Hepatocyte (in vitro differentiated cells): ENCODE data around the gene CTNNA3. TPM values are rescaled to one million over a fixed set of nuclear protein-coding genes. Genes with fewer than 3 reads are reported as not detected.

ENCODE experiments used
- DNase-seq: peaks from one replicate; pipeline ENCODE4 v3.0.0-alpha.2; 2016; ENCODE audit warnings: low spot score
- H2AFZ ChIP-seq: fragments of 200-600 bp; sonication (generic); 2 replicates; pipeline ENCODE4 v1.6.0; 2016; ENCODE audit warnings: antibody characterized with exemption, mild to moderate bottlenecking
- H3K27ac ChIP-seq: fragments of 200-600 bp; sonication (generic); 2 replicates; pipeline ENCODE4 v1.5.1; 2016; ENCODE audit warnings: mild to moderate bottlenecking
- H3K27me3 ChIP-seq: fragments of 200-600 bp; sonication (generic); 2 replicates; pipeline ENCODE4 v1.6.1; 2016
- H3K36me3 ChIP-seq: fragments of 200-600 bp; sonication (generic); replicated peaks from 2 replicates; pipeline ENCODE4 v1.5.1; 2016; ENCODE audit warnings: low read depth; ENCODE audit not compliant: insufficient read depth
- H3K4me1 ChIP-seq: fragments of 200-600 bp; sonication (generic); 2 replicates; pipeline ENCODE4 v1.5.1; 2016; ENCODE audit warnings: mild to moderate bottlenecking, moderate library complexity; ENCODE audit not compliant: insufficient read depth
- H3K4me2 ChIP-seq: fragments of 200-600 bp; sonication (generic); 2 replicates; pipeline ENCODE4 v1.6.0; 2016
- H3K4me3 ChIP-seq: fragments of 200-600 bp; sonication (generic); 2 replicates; pipeline ENCODE4 v1.5.1; 2016; ENCODE audit warnings: mild to moderate bottlenecking
- H3K79me2 ChIP-seq: fragments of 200-600 bp; sonication (generic); 2 replicates; pipeline ENCODE4 v1.6.0; 2017; ENCODE audit warnings: mild to moderate bottlenecking
- H3K9me2 ChIP-seq: fragments of 200-600 bp; sonication (generic); replicated peaks from 2 replicates; pipeline ENCODE4 v1.6.0; 2017; ENCODE audit warnings: mild to moderate bottlenecking; ENCODE audit not compliant: insufficient read depth
- H3K9me3 ChIP-seq: fragments of 200-600 bp; sonication (generic); 2 replicates; pipeline ENCODE4 v1.5.1; 2016; ENCODE audit warnings: low read depth, mild to moderate bottlenecking
- H4K20me1 ChIP-seq: fragments of 200-600 bp; sonication (generic); 2 replicates; pipeline ENCODE4 v1.6.0; 2016; ENCODE audit warnings: mild to moderate bottlenecking; ENCODE audit not compliant: insufficient read depth, poor library complexity, severe bottlenecking
- EZH2 ChIP-seq: fragments of 200-600 bp; sonication (generic); IDR thresholded peaks from 2 replicates; pipeline ENCODE4 v1.6.1; 2016; ENCODE audit warnings: antibody characterized with exemption, mild to moderate bottlenecking, borderline replicate concordance
- EZH2phosphoT487 ChIP-seq: fragments of 200-600 bp; sonication (generic); IDR thresholded peaks from one replicate; pipeline ENCODE4 v1.6.1; 2018; ENCODE audit warnings: antibody characterized with exemption, mild to moderate bottlenecking, low read depth, moderate library complexity; ENCODE audit not compliant: unreplicated experiment, severe bottlenecking
- WGBS: methylation state at CpG from one replicate; pipeline ENCODE4 v1.1.6; 2016; ENCODE audit warnings: low lambda C conversion rate; ENCODE audit errors: missing lambda C conversion rate; 5-methylcytosine and 5-hydroxymethylcytosine counted together
- polyA plus RNA-seq: library from polyadenylated mRNA; unstranded; fragments of >200 nt; fragmentation: Nextera tagmentation; extraction: Ambion mirVana; gene quantifications from 2 replicates; pipeline ENCODE4 v1.2.1, GENCODE V29; 2016
- total RNA-seq: library from RNA; depleted of rRNA; stranded (reverse); fragments of >200 nt; gene quantifications from 2 replicates; pipeline ENCODE4 v1.2.3, GENCODE V29; 2014
- TF ChIP-seq, protein P1 (sequence below): fragments of 200-600 bp; sonication (generic); IDR thresholded peaks from 2 replicates; pipeline ENCODE4 v1.5.1; 2016; ENCODE audit warnings: antibody characterized with exemption, mild to moderate bottlenecking; ENCODE audit not compliant: poor library complexity

Gene CTNNA3
- total and polyA plus RNA-seq, 2 experiments from 2014 or later, result 12.9 to 25.9 TPM

GRCh38 chr10:66353422-66353821, 1342.6 kb downstream of the CTNNA3 start:
- H3K36me3 ChIP-seq, result no peaks in the 10 kb centered on the region
- H3K9me3 ChIP-seq, result no peaks in the 10 kb centered on the region
- no peaks in the 10 kb centered on the region for H3K9me2 ChIP-seq
- H4K20me1 ChIP-seq, result no peaks in the 10 kb centered on the region
- no peaks in the 10 kb centered on the region for H3K27me3 ChIP-seq
- 85% methylated on average over 3 of the region's 3 CpGs for WGBS
- H2AFZ ChIP-seq, result no peak overlapping the region
- DNase-seq, result no peak
- H3K4me3 ChIP-seq, result no peak overlapping the region
- no peak overlapping the region for H3K4me2 ChIP-seq
- H3K79me2 ChIP-seq, result no peaks in the 10 kb centered on the region
- TF ChIP-seq EZH2phosphoT487, result no peak
- TF ChIP-seq, protein P1, sequence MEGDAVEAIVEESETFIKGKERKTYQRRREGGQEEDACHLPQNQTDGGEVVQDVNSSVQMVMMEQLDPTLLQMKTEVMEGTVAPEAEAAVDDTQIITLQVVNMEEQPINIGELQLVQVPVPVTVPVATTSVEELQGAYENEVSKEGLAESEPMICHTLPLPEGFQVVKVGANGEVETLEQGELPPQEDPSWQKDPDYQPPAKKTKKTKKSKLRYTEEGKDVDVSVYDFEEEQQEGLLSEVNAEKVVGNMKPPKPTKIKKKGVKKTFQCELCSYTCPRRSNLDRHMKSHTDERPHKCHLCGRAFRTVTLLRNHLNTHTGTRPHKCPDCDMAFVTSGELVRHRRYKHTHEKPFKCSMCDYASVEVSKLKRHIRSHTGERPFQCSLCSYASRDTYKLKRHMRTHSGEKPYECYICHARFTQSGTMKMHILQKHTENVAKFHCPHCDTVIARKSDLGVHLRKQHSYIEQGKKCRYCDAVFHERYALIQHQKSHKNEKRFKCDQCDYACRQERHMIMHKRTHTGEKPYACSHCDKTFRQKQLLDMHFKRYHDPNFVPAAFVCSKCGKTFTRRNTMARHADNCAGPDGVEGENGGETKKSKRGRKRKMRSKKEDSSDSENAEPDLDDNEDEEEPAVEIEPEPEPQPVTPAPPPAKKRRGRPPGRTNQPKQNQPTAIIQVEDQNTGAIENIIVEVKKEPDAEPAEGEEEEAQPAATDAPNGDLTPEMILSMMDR, result no peak
- TF ChIP-seq EZH2, result no peak
- H3K27ac ChIP-seq, result no peak overlapping the region
- H3K4me1 ChIP-seq, result no peaks in the 10 kb centered on the region

DNA sequence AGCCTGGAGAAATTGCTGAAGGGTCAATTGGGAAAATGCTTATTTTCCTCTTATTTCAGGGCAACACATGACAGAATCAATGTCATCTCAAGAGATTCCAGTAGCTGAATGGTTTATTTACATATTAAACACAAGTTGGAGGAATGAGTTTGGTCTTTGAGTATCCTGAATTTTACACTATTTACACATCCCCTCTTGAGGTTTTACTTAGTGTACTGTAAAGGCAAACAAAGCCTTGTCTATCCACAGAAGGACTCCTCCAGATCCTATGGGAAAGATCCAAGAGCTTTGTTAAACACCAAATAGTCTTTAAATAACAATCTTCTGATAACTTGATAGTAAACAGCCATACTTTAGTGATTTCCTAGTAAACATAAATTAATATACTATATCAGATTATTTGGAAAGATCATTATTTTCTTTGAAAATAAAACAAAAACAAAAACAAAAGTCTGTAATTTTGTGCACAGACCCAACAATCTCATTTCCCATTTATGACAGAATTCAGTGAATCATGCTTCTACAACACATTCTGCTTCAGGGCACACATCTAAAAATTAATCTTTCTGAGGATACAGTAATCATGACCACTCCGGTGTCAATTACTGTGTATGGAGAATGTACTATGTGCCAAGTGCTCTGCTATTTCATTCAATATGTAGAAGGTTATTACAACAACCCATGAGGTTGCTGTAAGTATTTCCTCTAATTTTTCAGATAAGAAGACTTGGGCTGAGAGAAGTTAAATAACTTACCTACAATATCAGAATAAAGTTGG, 1345.2 kb downstream of the CTNNA3 start:
- no peaks in the 10 kb centered on the region for H3K4me1 ChIP-seq
- H3K9me3 ChIP-seq, result no peaks in the 10 kb centered on the region
- no peak overlapping the region for H3K27ac ChIP-seq
- TF ChIP-seq, protein P1, result no peak
- no peak for TF ChIP-seq EZH2phosphoT487
- no peak for TF ChIP-seq EZH2
- no peaks in the 10 kb centered on the region for H4K20me1 ChIP-seq
- H2AFZ ChIP-seq, result no peak overlapping the region
- no peak overlapping the region for H3K4me2 ChIP-seq
- no peaks in the 10 kb centered on the region for H3K9me2 ChIP-seq
- no peak for DNase-seq
- H3K27me3 ChIP-seq, result no peaks in the 10 kb centered on the region
- H3K4me3 ChIP-seq, result no peak overlapping the region
- H3K79me2 ChIP-seq, result no peaks in the 10 kb centered on the region
- H3K36me3 ChIP-seq, result no peaks in the 10 kb centered on the region
- 74% methylated on average over 1 of the region's 1 CpG for WGBS

DNA sequence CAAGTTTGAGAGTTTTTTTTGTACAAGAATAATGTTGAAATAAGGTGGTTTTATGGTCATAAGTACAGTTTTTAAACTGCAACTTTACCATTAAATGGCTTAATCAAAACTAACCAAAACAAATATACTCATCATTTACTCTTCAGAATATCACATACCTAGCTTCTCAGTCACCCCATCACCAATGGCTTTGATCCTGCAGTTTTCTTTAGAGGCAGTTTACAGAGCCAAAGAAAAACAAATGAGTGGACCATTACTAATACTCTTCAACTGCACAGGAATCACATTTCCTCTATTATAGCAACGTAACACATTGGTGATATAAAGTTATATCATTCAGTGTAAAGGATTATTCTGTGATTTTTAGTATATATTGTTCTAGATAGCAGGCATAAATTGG, 1346.3 kb downstream of the CTNNA3 start:
- Histone ChIP-seq H3K4me3 (no peak overlapping the region), H4K20me1 (no peaks in the 10 kb centered on the region), H3K27ac (no peak overlapping the region), H3K9me3 (no peaks in the 10 kb centered on the region), H3K9me2 (no peaks in the 10 kb centered on the region), H2AFZ (no peak overlapping the region), H3K4me2 (no peak overlapping the region), H3K4me1 (no peaks in the 10 kb centered on the region), H3K27me3 (no peaks in the 10 kb centered on the region), H3K36me3 (no peaks in the 10 kb centered on the region), H3K79me2 (no peaks in the 10 kb centered on the region)
- DNase-seq, result no peak
- TF ChIP-seq EZH2 (no peak), EZH2phosphoT487 (no peak)
- TF ChIP-seq, protein P1, result no peak
- 74% methylated on average over 1 of the region's 1 CpG for whole genome bisulfite sequencing
